Ishikawa (cell line): ENCODE measurements around the gene PTGS2.

Source experiments
- CEBPB ChIP-seq: IDR thresholded peaks from 2 replicates; pipeline ENCODE4 v1.6.1; 2012
- CREB1 ChIP-seq: IDR thresholded peaks from 2 replicates; pipeline ENCODE4 v1.6.1; 2012; ENCODE audit warnings: low read depth
- EGR1 ChIP-seq: IDR thresholded peaks from 2 replicates; pipeline ENCODE4 v1.6.1; 2012
- EP300 ChIP-seq: IDR thresholded peaks from 2 replicates; pipeline ENCODE4 v1.6.1; 2012; ENCODE audit warnings: borderline replicate concordance
- FOXM1 ChIP-seq: IDR thresholded peaks from 2 replicates; pipeline ENCODE4 v1.6.1; 2012; ENCODE audit warnings: low read depth, borderline replicate concordance
- NFIC ChIP-seq: IDR thresholded peaks from 2 replicates; pipeline ENCODE4 v1.6.1; 2012
- RAD21 ChIP-seq: IDR thresholded peaks from 2 replicates; pipeline ENCODE4 v1.6.1; 2012; ENCODE audit warnings: low read depth
- TAF1 ChIP-seq: IDR thresholded peaks from 2 replicates; pipeline ENCODE4 v1.6.1; 2012; ENCODE audit warnings: low read depth, mild to moderate bottlenecking
- TCF12 ChIP-seq: IDR thresholded peaks from 2 replicates; pipeline ENCODE4 v1.6.1; 2012; ENCODE audit warnings: low read depth
- TEAD4 ChIP-seq: IDR thresholded peaks from 2 replicates; pipeline ENCODE4 v1.6.1; 2012
- YY1 ChIP-seq: IDR thresholded peaks from 2 replicates; pipeline ENCODE4 v1.6.1; 2012; ENCODE audit warnings: low read depth
- ZBTB7A ChIP-seq: IDR thresholded peaks from 2 replicates; pipeline ENCODE4 v1.6.1; 2012; ENCODE audit warnings: low read depth
- TF ChIP-seq, protein P1 (sequence below): IDR thresholded peaks from 2 replicates; pipeline ENCODE4 v1.6.1; 2012
- TF ChIP-seq, protein P2 (sequence below): IDR thresholded peaks from 2 replicates; pipeline ENCODE4 v1.6.1; 2012; ENCODE audit warnings: low read depth, mild to moderate bottlenecking
- TF ChIP-seq, protein P3 (sequence below): IDR thresholded peaks from 2 replicates; pipeline ENCODE4 v1.6.1; 2012

The PTGS2 gene

DNA sequence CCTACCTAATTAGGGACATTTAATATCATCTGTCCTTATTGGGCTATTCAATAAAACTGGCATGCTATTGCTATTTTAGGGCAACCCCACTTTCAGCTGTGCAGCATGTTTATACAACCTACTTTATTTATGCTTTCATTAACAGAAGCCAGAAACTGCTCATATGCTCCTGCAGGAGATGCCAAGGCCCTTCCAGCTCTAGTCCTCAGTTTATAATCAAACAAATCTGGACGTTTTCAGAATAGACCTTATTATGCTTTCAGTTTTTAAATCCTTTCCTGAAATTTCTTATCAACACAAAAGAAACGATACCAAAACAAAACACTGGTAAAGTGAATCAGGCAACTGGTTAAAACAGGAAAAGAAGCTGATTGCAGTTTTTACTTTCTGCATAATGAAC is 53.2 kb downstream of the PTGS2 start:
- TF ChIP-seq ZBTB7A (no peak), NFIC (no peak), EGR1 (no peak), YY1 (no peak), CREB1 (no peak), TAF1 (no peak), FOXM1 (no peak), EP300 (no peak), TEAD4 (no peak), RAD21 (no peak), TCF12 (no peak), CEBPB (no peak)
- TF ChIP-seq, protein P1, sequence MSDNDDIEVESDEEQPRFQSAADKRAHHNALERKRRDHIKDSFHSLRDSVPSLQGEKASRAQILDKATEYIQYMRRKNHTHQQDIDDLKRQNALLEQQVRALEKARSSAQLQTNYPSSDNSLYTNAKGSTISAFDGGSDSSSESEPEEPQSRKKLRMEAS: no peak
- TF ChIP-seq, protein P2, sequence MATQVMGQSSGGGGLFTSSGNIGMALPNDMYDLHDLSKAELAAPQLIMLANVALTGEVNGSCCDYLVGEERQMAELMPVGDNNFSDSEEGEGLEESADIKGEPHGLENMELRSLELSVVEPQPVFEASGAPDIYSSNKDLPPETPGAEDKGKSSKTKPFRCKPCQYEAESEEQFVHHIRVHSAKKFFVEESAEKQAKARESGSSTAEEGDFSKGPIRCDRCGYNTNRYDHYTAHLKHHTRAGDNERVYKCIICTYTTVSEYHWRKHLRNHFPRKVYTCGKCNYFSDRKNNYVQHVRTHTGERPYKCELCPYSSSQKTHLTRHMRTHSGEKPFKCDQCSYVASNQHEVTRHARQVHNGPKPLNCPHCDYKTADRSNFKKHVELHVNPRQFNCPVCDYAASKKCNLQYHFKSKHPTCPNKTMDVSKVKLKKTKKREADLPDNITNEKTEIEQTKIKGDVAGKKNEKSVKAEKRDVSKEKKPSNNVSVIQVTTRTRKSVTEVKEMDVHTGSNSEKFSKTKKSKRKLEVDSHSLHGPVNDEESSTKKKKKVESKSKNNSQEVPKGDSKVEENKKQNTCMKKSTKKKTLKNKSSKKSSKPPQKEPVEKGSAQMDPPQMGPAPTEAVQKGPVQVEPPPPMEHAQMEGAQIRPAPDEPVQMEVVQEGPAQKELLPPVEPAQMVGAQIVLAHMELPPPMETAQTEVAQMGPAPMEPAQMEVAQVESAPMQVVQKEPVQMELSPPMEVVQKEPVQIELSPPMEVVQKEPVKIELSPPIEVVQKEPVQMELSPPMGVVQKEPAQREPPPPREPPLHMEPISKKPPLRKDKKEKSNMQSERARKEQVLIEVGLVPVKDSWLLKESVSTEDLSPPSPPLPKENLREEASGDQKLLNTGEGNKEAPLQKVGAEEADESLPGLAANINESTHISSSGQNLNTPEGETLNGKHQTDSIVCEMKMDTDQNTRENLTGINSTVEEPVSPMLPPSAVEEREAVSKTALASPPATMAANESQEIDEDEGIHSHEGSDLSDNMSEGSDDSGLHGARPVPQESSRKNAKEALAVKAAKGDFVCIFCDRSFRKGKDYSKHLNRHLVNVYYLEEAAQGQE: no peak
- TF ChIP-seq, protein P3, sequence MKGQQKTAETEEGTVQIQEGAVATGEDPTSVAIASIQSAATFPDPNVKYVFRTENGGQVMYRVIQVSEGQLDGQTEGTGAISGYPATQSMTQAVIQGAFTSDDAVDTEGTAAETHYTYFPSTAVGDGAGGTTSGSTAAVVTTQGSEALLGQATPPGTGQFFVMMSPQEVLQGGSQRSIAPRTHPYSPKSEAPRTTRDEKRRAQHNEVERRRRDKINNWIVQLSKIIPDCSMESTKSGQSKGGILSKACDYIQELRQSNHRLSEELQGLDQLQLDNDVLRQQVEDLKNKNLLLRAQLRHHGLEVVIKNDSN: no peak

DNA sequence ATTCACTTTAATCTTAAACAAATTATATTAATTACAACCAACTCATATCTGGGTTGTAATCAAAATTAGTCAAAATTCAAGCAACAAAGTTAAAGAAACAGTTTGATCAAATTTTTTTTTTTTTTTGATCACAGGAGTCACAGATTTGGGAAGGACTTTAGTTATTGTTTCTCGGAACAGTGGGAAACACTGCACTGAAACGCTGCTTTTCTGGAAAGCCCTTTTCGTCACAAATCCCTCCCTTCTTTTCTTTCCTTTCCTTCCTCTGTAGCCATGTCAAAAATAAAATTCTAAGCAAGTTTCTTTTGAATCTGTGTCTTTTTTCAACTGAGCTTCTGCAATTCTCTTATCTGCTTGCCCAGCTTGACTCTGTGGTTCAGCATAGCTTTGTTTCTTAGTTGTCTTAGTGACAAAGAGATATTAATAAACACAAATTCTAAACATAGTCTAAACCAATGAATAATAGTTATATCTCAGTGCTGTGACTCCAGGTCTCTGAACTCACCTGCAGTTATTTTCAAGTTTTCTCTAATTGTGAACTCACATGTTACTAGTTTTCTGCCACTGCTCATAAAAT is 53.8 kb downstream of the PTGS2 start:
- TF ChIP-seq EGR1 (no peak), TAF1 (no peak), CEBPB (no peak), YY1 (no peak), TCF12 (no peak), TEAD4 (no peak), CREB1 (no peak), ZBTB7A (no peak), NFIC (no peak), FOXM1 (no peak), EP300 (no peak)
- TF ChIP-seq, protein P1: no peak
- TF ChIP-seq, protein P2: no peak
- TF ChIP-seq, protein P3: no peak

DNA sequence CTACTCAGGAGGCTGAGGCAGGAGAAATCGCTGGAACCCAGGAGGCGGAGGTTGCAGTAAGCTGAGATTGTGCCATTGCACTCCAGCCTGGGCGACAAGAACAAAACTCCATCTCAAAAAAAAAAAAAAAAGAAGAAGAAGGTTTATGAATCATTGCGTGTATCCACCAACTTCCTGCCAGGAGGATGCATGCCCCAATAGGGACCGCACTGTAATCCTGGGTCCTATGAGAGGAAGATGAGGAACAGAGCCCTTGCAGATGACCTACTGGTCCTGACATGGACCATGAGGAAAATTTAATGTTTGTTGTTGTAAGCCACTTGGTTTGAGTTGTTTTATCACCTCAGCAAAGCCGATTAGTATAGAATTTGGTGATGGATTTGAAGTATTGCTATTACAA is 56.7 kb downstream of the PTGS2 start:
- TF ChIP-seq TAF1: no peak
- TF ChIP-seq, protein P1: no peak
- TF ChIP-seq, protein P2: no peak
- TF ChIP-seq TCF12: no peak
- TF ChIP-seq CEBPB: no peak
- TF ChIP-seq, protein P3: no peak
- TF ChIP-seq FOXM1: no peak
- TF ChIP-seq RAD21: no peak
- no peak for TF ChIP-seq CREB1
- TF ChIP-seq EP300: no peak
- TF ChIP-seq TEAD4: no peak
- TF ChIP-seq EGR1: no peak
- no peak for TF ChIP-seq ZBTB7A
- no peak for TF ChIP-seq YY1
- no peak for TF ChIP-seq NFIC
